Spleen (tissue), 11 donors: Measurements from ENCODE around the gene CA12. TPM values are rescaled to one million over a fixed set of nuclear protein-coding genes. Genes with fewer than 3 reads are reported as not detected.
A peak's percentile ranks its signal among the peaks of the same experiment; 100 is the strongest.

ENCODE experiments used
- DNase-seq: peaks from one replicate; pipeline ENCODE4 v3.0.0-alpha.2; 2020
- H3K27ac ChIP-seq, 8 donors: fragments of 200-600 bp; sonication (generic) in 7 of 8; 1 replicate in 4 of 8; 2 replicates in 4 of 8; pipeline versions ENCODE4 v1.5.0 to v1.8.0; 2016 to 2021; ENCODE audit warnings: inconsistent platforms in 4 of 8, mild to moderate bottlenecking in 4 of 8, moderate library complexity in 1 of 8
- H3K27me3 ChIP-seq, 7 donors: fragments of 200-600 bp; sonication (generic) in 6 of 7; replicated peaks in 1 of 7; 1 replicate in 4 of 7; 2 replicates in 3 of 7; pipeline versions ENCODE4 v1.5.0 to v1.8.0; 2016 to 2021; ENCODE audit warnings: inconsistent platforms in 3 of 7, mild to moderate bottlenecking in 1 of 7
- H3K36me3 ChIP-seq, 6 donors: fragments of 200-600 bp; sonication (generic) in 5 of 6; 1 replicate in 4 of 6; 2 replicates in 2 of 6; pipeline versions ENCODE4 v1.5.0 to v1.8.0; 2016 to 2021; ENCODE audit warnings: inconsistent platforms in 2 of 6
- H3K4me1 ChIP-seq, 6 donors: fragments of 200-600 bp; sonication (generic) in 5 of 6; 1 replicate in 3 of 6; 2 replicates in 3 of 6; pipeline versions ENCODE4 v1.5.0 to v1.8.0; 2016 to 2021; ENCODE audit warnings: inconsistent platforms in 3 of 6
- H3K4me3 ChIP-seq, 8 donors: fragments of 200-600 bp; sonication (generic) in 7 of 8; 1 replicate in 4 of 8; 2 replicates in 4 of 8; pipeline versions ENCODE4 v1.5.0 to v1.8.0; 2016 to 2021; ENCODE audit warnings: inconsistent platforms in 4 of 8, mild to moderate bottlenecking in 4 of 8, moderate library complexity in 2 of 8
- H3K9me3 ChIP-seq, 8 donors: fragments of 200-600 bp; sonication (generic) in 7 of 8; 1 replicate in 4 of 8; 2 replicates in 4 of 8; pipeline versions ENCODE4 v1.5.0 to v1.8.0; 2016 to 2021; ENCODE audit warnings: inconsistent platforms in 4 of 8
- POLR2A ChIP-seq, 3 donors: fragments of 450-650 bp; IDR thresholded peaks; one replicate each; pipeline ENCODE4 v1.5.1; 2017; ENCODE audit warnings: antibody characterized with exemption in 3 of 3, mild to moderate bottlenecking in 1 of 3
- POLR2AphosphoS5 ChIP-seq, 3 donors: sonication (generic); formaldehyde crosslinking; IDR thresholded peaks; one replicate each; pipeline ENCODE4 v1.5.1; 2017; ENCODE audit warnings: antibody characterized with exemption in 3 of 3
- WGBS, 5 donors: extraction: QIAGEN DNeasy Blood & Tissue Kit in 3 of 5; methylation state at CpG; one replicate each; pipeline versions ENCODE4 v1.1.5 to v1.1.7; 2013 to 2018; 5-methylcytosine and 5-hydroxymethylcytosine counted together
- intact Hi-C: fragments of 100-400 bp; cut with DNase I; formaldehyde crosslinking; loops from one replicate; pipeline ENCODE4 v1.15.0; 2023; ENCODE audit warnings: low total_unique reads
- polyA plus RNA-seq, 3 donors: library from polyadenylated mRNA; stranded (reverse); fragments of 200-250 nt; gene quantifications; one replicate each; pipeline ENCODE4 v1.2.1, GENCODE V29; 2013
- total RNA-seq, 7 donors: library from RNA; depleted of rRNA in 3 of 7; stranded (reverse); fragments of >200 nt in 3 of 7; fragmentation: NEBNext Ultra II Directional in 4 of 7; extraction: Animal tissue kit (Norgen Biotek cat#: 25700) in 4 of 7; gene quantifications; one replicate each; pipeline versions ENCODE4 v1.1.0 to v1.2.1, GENCODE V29; 2016 to 2021
- TF ChIP-seq, protein P1 (sequence below), 11 experiments: fragments of 200-600 bp in 7 of 11; fragments of 450-650 bp in 4 of 11; sonication (generic) in 4 of 11; IDR thresholded peaks in 8 of 11; conservative IDR thresholded peaks in 3 of 11; 1 replicate in 7 of 11; 2 replicates in 4 of 11; pipeline versions ENCODE4 v1.4.0 to v1.8.0; 2016 to 2021; ENCODE audit warnings: antibody characterized with exemption in 11 of 11, inconsistent platforms in 4 of 11, mild to moderate bottlenecking in 1 of 11
- donor health status: healthy with polysubstance abuse.
- donor health status: DM: no; HTN: no; CAD: no; lungs with moderate emphysema.
- donor health status: DM: no; HTN: no; CAD: no.
- donor health status: Bipolar disorder and iron deficiency.
- donor health status: healthy.
- donor health status: DM: no; HTN: no; CAD: no.
- donor health status: DM: yes; HTN: yes; CAD: no.

CA12 gene
- total and polyA plus RNA-seq, 10 donors: 0.02 to 3.3 (median 0.42) TPM

GRCh38 chr15:63370764-63371163, 10.9 kb downstream of the CA12 start:
- no peaks in the 10 kb centered on the region for H3K36me3 ChIP-seq
- no peak overlapping the region for H3K27ac ChIP-seq
- no peak for DNase-seq
- H3K4me3 ChIP-seq: no peak overlapping the region
- TF ChIP-seq, protein P1, sequence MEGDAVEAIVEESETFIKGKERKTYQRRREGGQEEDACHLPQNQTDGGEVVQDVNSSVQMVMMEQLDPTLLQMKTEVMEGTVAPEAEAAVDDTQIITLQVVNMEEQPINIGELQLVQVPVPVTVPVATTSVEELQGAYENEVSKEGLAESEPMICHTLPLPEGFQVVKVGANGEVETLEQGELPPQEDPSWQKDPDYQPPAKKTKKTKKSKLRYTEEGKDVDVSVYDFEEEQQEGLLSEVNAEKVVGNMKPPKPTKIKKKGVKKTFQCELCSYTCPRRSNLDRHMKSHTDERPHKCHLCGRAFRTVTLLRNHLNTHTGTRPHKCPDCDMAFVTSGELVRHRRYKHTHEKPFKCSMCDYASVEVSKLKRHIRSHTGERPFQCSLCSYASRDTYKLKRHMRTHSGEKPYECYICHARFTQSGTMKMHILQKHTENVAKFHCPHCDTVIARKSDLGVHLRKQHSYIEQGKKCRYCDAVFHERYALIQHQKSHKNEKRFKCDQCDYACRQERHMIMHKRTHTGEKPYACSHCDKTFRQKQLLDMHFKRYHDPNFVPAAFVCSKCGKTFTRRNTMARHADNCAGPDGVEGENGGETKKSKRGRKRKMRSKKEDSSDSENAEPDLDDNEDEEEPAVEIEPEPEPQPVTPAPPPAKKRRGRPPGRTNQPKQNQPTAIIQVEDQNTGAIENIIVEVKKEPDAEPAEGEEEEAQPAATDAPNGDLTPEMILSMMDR (IDR thresholded peaks at IDR 0.05 in 8 of 11, conservative IDR thresholded peaks at IDR 0.05 in 3 of 11): no peak
- TF ChIP-seq POLR2AphosphoS5 (IDR thresholded peaks at IDR 0.05) (no peak), POLR2A (IDR thresholded peaks at IDR 0.05) (no peak)
- no peaks in the 10 kb centered on the region for H3K27me3 ChIP-seq
- 85 to 94% (median 91%) methylated on average over 4 of the region's 4 CpGs for WGBS, 5 donors
- H3K9me3 ChIP-seq: no peaks in the 10 kb centered on the region
- peaks cover 0 to 38% (median 13%) of the 10 kb centered on the region in 6 donors for H3K4me1 ChIP-seq
- intact Hi-C loops: no loop called here

DNA sequence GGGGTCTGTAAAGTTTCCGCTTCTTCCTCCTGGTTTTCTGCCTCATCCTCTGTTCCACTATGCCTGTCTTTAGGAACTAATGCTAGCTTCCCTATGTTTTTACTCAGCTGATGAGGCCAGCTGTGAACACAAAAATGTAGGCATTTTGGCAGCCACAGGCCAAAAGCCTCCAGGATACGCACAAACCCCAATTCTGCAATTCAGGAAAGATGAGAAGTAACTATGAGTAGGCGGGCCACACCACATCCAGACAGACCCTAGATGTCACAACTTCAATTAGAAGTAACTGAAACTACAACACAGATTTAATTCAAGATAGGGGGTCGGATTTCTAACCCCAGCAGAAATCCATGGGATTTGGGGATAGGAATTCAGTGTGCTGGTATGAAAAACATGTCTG, 11.9 kb downstream of the CA12 start:
- 76 to 92% (median 84%) methylated on average over 4 of the region's 4 CpGs for WGBS, 5 donors
- peaks cover 0 to 31% (median 8%) of the 10 kb centered on the region in 6 donors for H3K4me1 ChIP-seq
- H3K36me3 ChIP-seq: no peaks in the 10 kb centered on the region

DNA sequence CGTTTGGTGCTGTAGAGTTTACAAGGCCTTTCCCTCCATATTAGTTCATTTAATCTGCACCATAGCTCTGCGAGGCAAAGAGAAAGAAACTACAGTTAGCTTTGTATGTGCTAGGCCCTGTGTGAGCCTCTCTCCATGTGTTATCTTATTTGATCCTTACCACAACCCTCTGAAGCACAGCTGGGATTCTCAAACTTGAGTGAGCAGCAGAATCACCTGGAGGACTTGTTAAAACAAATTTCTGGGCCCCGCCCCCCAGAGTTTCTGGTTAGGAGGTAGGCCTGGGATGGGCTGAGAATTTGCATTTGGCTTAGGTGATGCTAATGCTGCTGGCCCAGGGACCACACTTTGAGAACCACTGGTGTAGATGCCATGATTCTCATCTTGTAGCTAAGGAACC, 12.3 kb downstream of the CA12 start:
- H3K27ac ChIP-seq: no peak overlapping the region
- WGBS, 5 donors: 78 to 91% (median 84%) methylated on average over 3 of the region's 3 CpGs

More for the DNA sequence above, 11.9 kb downstream of the CA12 start:
- intact Hi-C loops: no loop called here
- Histone ChIP-seq H3K27me3 (no peaks in the 10 kb centered on the region), H3K27ac (no peak overlapping the region), H3K4me3 (no peak overlapping the region), H3K9me3 (no peaks in the 10 kb centered on the region)
- no peak for DNase-seq
- TF ChIP-seq, protein P1 (IDR thresholded peaks at IDR 0.05 in 8 of 11, conservative IDR thresholded peaks at IDR 0.05 in 3 of 11): no peak
- TF ChIP-seq POLR2A (IDR thresholded peaks at IDR 0.05): no peak
- TF ChIP-seq POLR2AphosphoS5 (IDR thresholded peaks at IDR 0.05): no peak

DNA sequence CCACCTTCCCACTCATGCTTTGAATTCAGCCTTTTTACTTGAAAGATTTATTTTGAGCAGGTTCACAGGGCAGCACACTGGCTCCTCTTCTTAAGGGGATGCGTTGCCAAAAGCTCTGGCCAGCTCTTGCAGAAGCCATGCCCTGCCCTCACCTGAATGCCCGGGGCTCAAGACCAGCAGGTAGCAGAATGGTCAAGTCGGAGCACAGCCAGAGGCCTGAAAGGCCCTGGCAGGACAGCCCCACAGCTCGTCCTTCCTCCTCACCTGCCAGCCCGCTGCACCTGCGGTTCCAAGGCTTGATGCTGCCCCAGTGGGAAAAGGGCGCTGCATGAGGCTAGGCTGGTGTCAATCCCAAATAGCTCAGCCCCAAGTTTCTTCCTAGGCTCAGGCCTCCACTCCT, 13.1 kb downstream of the CA12 start:
- peak; percentile 50 for DNase-seq
- TF ChIP-seq POLR2A (IDR thresholded peaks at IDR 0.05) (no peak), POLR2AphosphoS5 (IDR thresholded peaks at IDR 0.05) (no peak)
- TF ChIP-seq, protein P1 (IDR thresholded peaks at IDR 0.05 in 8 of 11, conservative IDR thresholded peaks at IDR 0.05 in 3 of 11): no peak
- intact Hi-C loops: no loop called here
- no peaks in the 10 kb centered on the region for H3K27me3 ChIP-seq
- no peak overlapping the region for H3K4me3 ChIP-seq
- H3K4me1 ChIP-seq: peaks cover 0 to 19% (median 0%) of the 10 kb centered on the region in 6 donors
- no peaks in the 10 kb centered on the region for H3K9me3 ChIP-seq
- H3K36me3 ChIP-seq: no peaks in the 10 kb centered on the region
- no peak overlapping the region for H3K27ac ChIP-seq
- WGBS, 5 donors: 93 to 100% (median 95%) methylated on average over 6 to 7 of the region's 7 CpGs

More for the DNA sequence above, 12.3 kb downstream of the CA12 start:
- intact Hi-C loops: no loop called here
- Histone ChIP-seq H3K4me1 (peaks cover 0 to 26% (median 3%) of the 10 kb centered on the region in 6 donors), H3K27me3 (no peaks in the 10 kb centered on the region), H3K4me3 (no peak overlapping the region), H3K36me3 (no peaks in the 10 kb centered on the region), H3K9me3 (no peaks in the 10 kb centered on the region)
- no peak for TF ChIP-seq POLR2A (IDR thresholded peaks at IDR 0.05)
- TF ChIP-seq, protein P1 (IDR thresholded peaks at IDR 0.05 in 8 of 11, conservative IDR thresholded peaks at IDR 0.05 in 3 of 11): no peak
- no peak for TF ChIP-seq POLR2AphosphoS5 (IDR thresholded peaks at IDR 0.05)
- DNase-seq: peak; percentile 22
